K562 (cell line): Measurements from ENCODE around the gene CREBL2. TPM values are rescaled to one million over a fixed set of nuclear protein-coding genes. Genes with fewer than 3 reads are reported as not detected.
A peak's percentile ranks its signal among the peaks of the same experiment; 100 is the strongest.

Experiments used
- ATAC-seq: fragments of 200-7000 bp; cut with Tn5 transposase; 3 replicates; pipeline ENCODE4 v1.9.1; 2020; ENCODE audit warnings: moderate library complexity
- BruUV-seq: library from RNA; stranded (reverse); fragments of 400-500 nt; replicated peaks from 2 replicates; lab custom pipeline; 2021; lab: Mats Ljungman, UMichigan
- CTCF ChIA-PET: fragments of 300-600 bp; formaldehyde crosslinking; extraction: SDS; loops from one replicate; lab custom pipeline; 2021; ENCODE audit warnings: low intra/inter-chr PET ratio; lab: Yijun Ruan, JAX
- POLR2A ChIA-PET: fragments of 300-600, 350-650 bp; sonication (Branson Sonifier 250); formaldehyde crosslinking; extraction: SDS; loops from one replicate; lab custom pipeline; 2021; ENCODE audit warnings: antibody characterized with exemption, inconsistent platforms; lab: Yijun Ruan, JAX
- DNase-seq, 4 experiments: peaks; one replicate each; pipeline versions ENCODE4 v3.0.0 to v3.0.0-alpha.2; 2011 to 2018; ENCODE audit warnings: low spot score in 3 of 4, mixed read lengths in 3 of 4; ENCODE audit errors: extremely low read depth in 1 of 4
- FAIRE-seq: peaks from 2 replicates; lab custom pipeline; 2011; peaks lifted over from hg19 to GRCh38; lab: Jason Lieb, UNC
- H2AFZ ChIP-seq: 2 replicates; pipeline ENCODE4 v1.6.0; 2011; ENCODE audit warnings: low read depth, low read length, control low read depth, inconsistent platforms
- H3K27ac ChIP-seq: fragments of 200-600 bp; 3 replicates; pipeline ENCODE4 v1.8.0; 2011; ENCODE audit warnings: low read depth, mild to moderate bottlenecking, control low read depth, inconsistent platforms, low read length, moderate library complexity, mixed read lengths; ENCODE audit errors: extremely low read depth
- H3K27me3 ChIP-seq, 2 experiments: fragments of 300-600 bp in 1 of 2; 2 replicates in 1 of 2; 3 replicates in 1 of 2; pipeline versions ENCODE4 v1.6.0 to v1.8.0; 2011; ENCODE audit warnings: inconsistent platforms in 2 of 2, low read length in 2 of 2, mild to moderate bottlenecking in 1 of 2, mixed read lengths in 1 of 2, moderate library complexity in 1 of 2; ENCODE audit not compliant: control insufficient read depth in 2 of 2, insufficient read depth in 2 of 2
- H3K36me3 ChIP-seq: fragments of 300-600 bp; 3 replicates; pipeline ENCODE4 v1.8.0; 2011; ENCODE audit warnings: mild to moderate bottlenecking, low read length, inconsistent platforms; ENCODE audit not compliant: control insufficient read depth, insufficient read depth
- H3K4me1 ChIP-seq, 2 experiments: fragments of 200-600 bp in 1 of 2; replicated peaks in 1 of 2; 2 replicates in 1 of 2; 3 replicates in 1 of 2; pipeline versions ENCODE4 v1.5.1 to v1.8.0; 2011; ENCODE audit warnings: inconsistent platforms in 2 of 2, low read length in 2 of 2, mild to moderate bottlenecking in 1 of 2, mixed read lengths in 1 of 2, moderate library complexity in 1 of 2; ENCODE audit not compliant: control insufficient read depth in 2 of 2, insufficient read depth in 2 of 2
- H3K4me2 ChIP-seq: 2 replicates; pipeline ENCODE4 v1.6.1; 2011; ENCODE audit warnings: low read length, control low read depth, inconsistent platforms, mixed read lengths; ENCODE audit not compliant: insufficient read depth
- H3K4me3 ChIP-seq: fragments of 200-600 bp; sonication (generic), shearing (Covaris generic); 2 replicates; pipeline ENCODE4 v1.5.1; 2016; ENCODE audit warnings: control low read depth, inconsistent platforms
- H3K79me2 ChIP-seq: fragments of 200-600 bp; 3 replicates; pipeline ENCODE4 v1.8.0; 2011; ENCODE audit warnings: low read length, inconsistent platforms; ENCODE audit not compliant: control insufficient read depth, insufficient read depth
- H3K9ac ChIP-seq, 2 experiments: 2 replicates each; pipeline versions ENCODE4 v1.6.0 to v1.6.1; 2011; ENCODE audit warnings: low read depth in 2 of 2, low read length in 2 of 2, control low read depth in 1 of 2, inconsistent platforms in 1 of 2, mild to moderate bottlenecking in 1 of 2, mixed read lengths in 1 of 2; ENCODE audit not compliant: insufficient read depth in 1 of 2
- H3K9me1 ChIP-seq: one replicate; pipeline ENCODE4 v1.6.0; 2011; ENCODE audit warnings: inconsistent platforms, mild to moderate bottlenecking, low read length, moderate library complexity; ENCODE audit not compliant: control insufficient read depth, insufficient read depth
- H3K9me3 ChIP-seq: replicated peaks from 2 replicates; pipeline ENCODE4 v1.5.1; 2011; ENCODE audit warnings: low read depth, low read length, inconsistent platforms; ENCODE audit not compliant: control insufficient read depth, insufficient read depth
- H4K20me1 ChIP-seq: replicated peaks from 2 replicates; pipeline ENCODE4 v1.6.1; 2011; ENCODE audit warnings: low read length, inconsistent platforms, mixed read lengths; ENCODE audit not compliant: control insufficient read depth, insufficient read depth
- MAZ ChIP-seq, 2 experiments: fragments of 450-650 bp in 1 of 2; sonication (generic) in 1 of 2; formaldehyde crosslinking; IDR thresholded peaks in 1 of 2; conservative IDR thresholded peaks in 1 of 2; 2 replicates each; pipeline versions ENCODE4 v1.4.0 to v1.5.0; 2020; ENCODE audit warnings: mild to moderate bottlenecking in 1 of 2, missing genetic modification reagents in 1 of 2
- NCOR1 ChIP-seq: fragments of 450-650 bp; IDR thresholded peaks from 2 replicates; pipeline ENCODE4 v1.6.1; 2016; ENCODE audit warnings: mild to moderate bottlenecking, moderate library complexity
- SMARCC2 ChIP-seq: fragments of 450-650 bp; IDR thresholded peaks from 2 replicates; pipeline ENCODE4 v1.6.1; 2017; ENCODE audit warnings: antibody characterized with exemption, moderate library complexity, mild to moderate bottlenecking, low read depth
- ZBTB12 ChIP-seq: fragments of 250-450 bp; sonication (Bioruptor Pico); IDR thresholded peaks from 2 replicates; pipeline ENCODE4 v1.4.0; 2020
- ZFP91 ChIP-seq: sonication (generic); formaldehyde crosslinking; IDR thresholded peaks from 2 replicates; pipeline ENCODE4 v1.8.0; 2022; ENCODE audit warnings: mild to moderate bottlenecking, missing genetic modification reagents
- ZNF3 ChIP-seq: fragments of 250-450 bp; sonication (Bioruptor Pico); IDR thresholded peaks from 2 replicates; pipeline ENCODE4 v1.5.0; 2021; ENCODE audit warnings: mild to moderate bottlenecking, moderate library complexity
- ZNF398 ChIP-seq: fragments of 250-450 bp; sonication (Bioruptor Pico); IDR thresholded peaks from 2 replicates; pipeline ENCODE4 v1.8.0; 2021; ENCODE audit warnings: moderate library complexity, mild to moderate bottlenecking, inconsistent platforms
- ZNF431 ChIP-seq: sonication (generic); formaldehyde crosslinking; IDR thresholded peaks from 2 replicates; pipeline ENCODE4 v1.8.0; 2022; ENCODE audit warnings: mild to moderate bottlenecking, missing genetic modification reagents
- ZNF444 ChIP-seq: fragments of 250-450 bp; sonication (Bioruptor Pico); IDR thresholded peaks from 2 replicates; pipeline ENCODE4 v1.4.0; 2020; ENCODE audit warnings: mild to moderate bottlenecking, moderate library complexity
- WGBS: fragments of 100-300 bp; shearing (Covaris generic); methylation state at CpG from one replicate; pipeline ENCODE4 v1.1.6; 2016; ENCODE audit warnings: low coverage, mixed read lengths; ENCODE audit not compliant: insufficient coverage; ENCODE audit errors: missing lambda C conversion rate; 5-methylcytosine and 5-hydroxymethylcytosine counted together
- in situ Hi-C: fragments of 300-500 bp; cut with MboI; formaldehyde crosslinking; loops from 4 replicates; pipeline ENCODE4 v1.15.0; 2018; ENCODE audit warnings: inconsistent platforms, mixed read lengths
- intact Hi-C: fragments of 100-400 bp; cut with micrococcal nuclease; formaldehyde crosslinking; loops from 2 replicates; pipeline ENCODE4 v1.14.2; 2022
- polyA plus RNA-seq, 8 experiments: library from polyadenylated mRNA; depleted of rRNA in 4 of 8; stranded (reverse) in 5 of 8; unstranded in 3 of 8; fragments of >200 nt; fragmentation: Nextera tagmentation in 2 of 8; fragmentation: Illumina TruSeq in 1 of 8; extraction: Ambion mirVana in 2 of 8; extraction: Trizol in 1 of 8; gene quantifications; 2 replicates each; pipeline versions ENCODE4 v1.2.1 to v1.2.3, GENCODE V29; 2011 to 2014; ENCODE audit warnings: inconsistent platforms in 1 of 8, missing spikeins in 1 of 8
- total RNA-seq, 7 experiments: library from RNA; depleted of rRNA in 6 of 7; stranded (reverse); fragments of >200 nt in 6 of 7; fragmentation: Illumina TruSeq in 2 of 7; extraction: Trizol in 2 of 7; gene quantifications; 2 replicates each; pipeline versions ENCODE4 v1.2.1 to v1.2.3, GENCODE V29; 2011 to 2021; ENCODE audit warnings: low replicate concordance in 1 of 7
- TF ChIP-seq, protein P1 (sequence below), 2 experiments: IDR thresholded peaks in 1 of 2; conservative IDR thresholded peaks in 1 of 2; 2 replicates each; pipeline ENCODE4 v1.6.1; 2016; ENCODE audit warnings: low read depth in 2 of 2, mild to moderate bottlenecking in 1 of 2, missing compliant biosample characterization in 1 of 2, missing genetic modification characterization in 1 of 2, moderate library complexity in 1 of 2

The CREBL2 gene
- total and polyA plus RNA-seq, 9 of the 15 experiments (the other 6 are each of a cell fraction or from before 2014, with no cell fraction given) = 1.7 to 7.3 (median 5.2) TPM

DNA sequence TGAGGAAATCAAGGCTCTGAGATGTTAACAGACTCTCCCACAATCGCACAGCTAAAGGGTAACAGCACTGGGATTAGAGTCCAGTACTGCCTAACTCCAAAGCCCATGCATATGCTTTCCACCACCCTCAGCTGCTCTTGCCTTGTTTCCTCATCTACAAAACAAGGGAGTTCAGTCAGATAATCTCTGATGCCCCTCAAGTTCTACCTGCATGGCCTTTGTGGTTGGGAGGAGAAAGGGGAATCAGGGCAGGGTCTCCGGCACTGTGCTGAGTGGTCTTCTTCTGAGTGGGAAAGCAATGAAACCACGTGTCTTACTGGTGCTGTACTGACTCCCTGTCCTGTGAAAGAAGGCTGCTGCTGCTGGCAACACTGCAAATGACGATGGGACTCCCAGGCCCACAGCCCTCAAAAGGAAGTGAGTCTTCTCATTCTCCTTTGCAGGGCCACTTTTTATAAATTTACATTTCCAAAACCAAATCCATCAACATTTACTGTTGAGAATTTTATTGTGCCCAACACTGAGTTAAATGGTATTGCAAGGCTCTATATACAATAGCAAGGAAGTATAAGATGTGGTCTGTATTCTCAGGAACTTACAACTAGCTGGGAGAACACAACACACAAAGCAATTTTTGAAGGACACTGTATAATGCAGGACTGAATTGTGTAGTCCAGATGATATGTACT is 29.3 kb upstream of the CREBL2 start:
- no peaks in the 10 kb centered on the region for H3K36me3 ChIP-seq
- ChIA-PET CTCF (no interaction called here), POLR2A (no interaction called here)
- no peaks in the 10 kb centered on the region for H3K27me3 ChIP-seq
- no peaks in the 10 kb centered on the region for H3K9me3 ChIP-seq
- H3K9ac ChIP-seq = no peak overlapping the region
- H3K4me3 ChIP-seq = no peak overlapping the region
- WGBS = 30% methylated on average over 4 of the region's 4 CpGs
- DNase-seq (no peak), ATAC-seq (no peak; the same call in 2 of the 3 replicates), FAIRE-seq (no peak)
- in situ Hi-C loops (no loop called here), intact Hi-C loops (no loop called here)
- H2AFZ ChIP-seq = peak overlapping the region; percentile 74
- no peak overlapping the region for H3K4me2 ChIP-seq
- H3K79me2 ChIP-seq = no peaks in the 10 kb centered on the region
- no TSS peak for BruUV-seq
- no peaks in the 10 kb centered on the region for H3K4me1 ChIP-seq
- H4K20me1 ChIP-seq = no peaks in the 10 kb centered on the region
- no peak overlapping the region for H3K27ac ChIP-seq
- H3K9me1 ChIP-seq = no peaks in the 10 kb centered on the region
- TF ChIP-seq SMARCC2 (no peak), MAZ (CRISPR knock-in tag; conservative IDR thresholded peaks at IDR 0.05 in 1 of 2, IDR thresholded peaks at IDR 0.05 in 1 of 2) (no peak), ZFP91 (CRISPR knock-in tag) (no peak), ZNF3 (no peak), ZBTB12 (CRISPR knock-in tag) (no peak), ZNF431 (CRISPR knock-in tag) (no peak), ZNF444 (CRISPR knock-in tag) (no peak), NCOR1 (no peak), ZNF398 (CRISPR knock-in tag) (no peak)
- TF ChIP-seq, protein P1, sequence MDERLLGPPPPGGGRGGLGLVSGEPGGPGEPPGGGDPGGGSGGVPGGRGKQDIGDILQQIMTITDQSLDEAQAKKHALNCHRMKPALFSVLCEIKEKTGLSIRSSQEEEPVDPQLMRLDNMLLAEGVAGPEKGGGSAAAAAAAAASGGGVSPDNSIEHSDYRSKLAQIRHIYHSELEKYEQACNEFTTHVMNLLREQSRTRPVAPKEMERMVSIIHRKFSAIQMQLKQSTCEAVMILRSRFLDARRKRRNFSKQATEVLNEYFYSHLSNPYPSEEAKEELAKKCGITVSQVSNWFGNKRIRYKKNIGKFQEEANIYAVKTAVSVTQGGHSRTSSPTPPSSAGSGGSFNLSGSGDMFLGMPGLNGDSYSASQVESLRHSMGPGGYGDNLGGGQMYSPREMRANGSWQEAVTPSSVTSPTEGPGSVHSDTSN (CRISPR knock-in tag; IDR thresholded peaks at IDR 0.05; ENCODE audit: low read depth) = no peak
- TF ChIP-seq, protein P1 (tag; conservative IDR thresholded peaks at IDR 0.05; ENCODE audit: low read depth) = no peak
